Measurements from ENCODE around the gene LIMS2.

The LIMS2 gene

GRCh38 chr2:127631997-127632581 lies 43.2 kb downstream of the LIMS2 start:
- DNase-seq (ENCODE audit: low read depth in 2 of 2) = no peak
- no peak overlapping the region for H3K4me3 ChIP-seq (replicated peaks in 1 of 2; ENCODE audit: low read depth in 2 of 2, low read length in 2 of 2)
- no peak for TF ChIP-seq CTCF (IDR thresholded peaks at IDR 0.05; ENCODE audit: low read depth, low read length)

GRCh38 chr2:127631541-127631996 lies 43.8 kb downstream of the LIMS2 start:
- no peak overlapping the region for H3K4me3 ChIP-seq (replicated peaks in 1 of 2; ENCODE audit: low read depth in 2 of 2, low read length in 2 of 2)
- TF ChIP-seq CTCF (IDR thresholded peaks at IDR 0.05; ENCODE audit: low read depth, low read length) = no peak
- DNase-seq (ENCODE audit: low read depth in 2 of 2) = no peak

GRCh38 chr2:127630864-127631540 lies 44.3 kb downstream of the LIMS2 start:
- no peak overlapping the region for H3K4me3 ChIP-seq (replicated peaks in 1 of 2; ENCODE audit: low read depth in 2 of 2, low read length in 2 of 2)
- no peak for DNase-seq (ENCODE audit: low read depth in 2 of 2)
- TF ChIP-seq CTCF (IDR thresholded peaks at IDR 0.05; ENCODE audit: low read depth, low read length) = no peak

GRCh38 chr2:127630096-127630863 lies 45.0 kb downstream of the LIMS2 start:
- no peak for DNase-seq (ENCODE audit: low read depth in 2 of 2)
- H3K4me3 ChIP-seq (replicated peaks in 1 of 2; ENCODE audit: low read depth in 2 of 2, low read length in 2 of 2) = no peak overlapping the region
- TF ChIP-seq CTCF (IDR thresholded peaks at IDR 0.05; ENCODE audit: low read depth, low read length) = no peak

- H3K4me3 ChIP-seq (replicated peaks in 1 of 2; ENCODE audit: low read depth in 2 of 2, low read length in 2 of 2) = no peak overlapping the region
- no peak for DNase-seq (ENCODE audit: low read depth in 2 of 2)
- no peak for TF ChIP-seq CTCF (IDR thresholded peaks at IDR 0.05; ENCODE audit: low read depth, low read length)
Observed at GRCh38 chr2:127629637-127630036, 45.7 kb downstream of the LIMS2 start.

GRCh38 chr2:127628767-127629614 lies 46.3 kb downstream of the LIMS2 start:
- no peak overlapping the region for H3K4me3 ChIP-seq (replicated peaks in 1 of 2; ENCODE audit: low read depth in 2 of 2, low read length in 2 of 2)
- no peak for TF ChIP-seq CTCF (IDR thresholded peaks at IDR 0.05; ENCODE audit: low read depth, low read length)
- DNase-seq (ENCODE audit: low read depth in 2 of 2) = no peak
